HepG2 (cell line): ENCODE results near the gene PTPRD. TPM values are rescaled to one million over a fixed set of nuclear protein-coding genes. Genes with fewer than 3 reads are reported as not detected.

Source experiments
- ATAC-seq: fragments of 200-7000 bp; cut with Tn5 transposase; 3 replicates; pipeline ENCODE4 v1.9.1; 2020; ENCODE audit warnings: mild to moderate bottlenecking, moderate library complexity
- BruUV-seq: library from RNA; stranded (reverse); fragments of 400-500 nt; replicated peaks from 2 replicates; lab custom pipeline; 2021; lab: Mats Ljungman, UMichigan
- CTCF ChIA-PET: fragments of 300-600 bp; formaldehyde crosslinking; extraction: SDS; loops from one replicate; lab custom pipeline; 2021; ENCODE audit warnings: low total read pairs, inconsistent platforms, low intra/inter-chr PET ratio; lab: Yijun Ruan, JAX
- POLR2A ChIA-PET: fragments of 350-600 bp; sonication (Branson Sonifier 250); formaldehyde crosslinking; loops from one replicate; lab custom pipeline; 2020; ENCODE audit warnings: antibody characterized with exemption, inconsistent platforms; lab: Yijun Ruan, JAX
- DNase-seq: peaks from one replicate; pipeline ENCODE4 v3.0.0-alpha.2; 2015; ENCODE audit warnings: low spot score
- FAIRE-seq: peaks from 3 replicates; lab custom pipeline; 2011; peaks lifted over from hg19 to GRCh38; lab: Jason Lieb, UNC
- H2AFZ ChIP-seq: one replicate; pipeline ENCODE4 v1.6.1; 2011; ENCODE audit warnings: low read length, inconsistent platforms
- H3K27ac ChIP-seq: fragments of 300-600 bp; 3 replicates; pipeline ENCODE4 v1.8.0; 2011; ENCODE audit warnings: mixed run types, mild to moderate bottlenecking, mixed read lengths, low read length, inconsistent platforms; ENCODE audit not compliant: insufficient read depth; ENCODE audit errors: extremely low read length
- H3K27me3 ChIP-seq, 2 experiments: fragments of 200-600 bp in 1 of 2; 2 replicates in 1 of 2; 3 replicates in 1 of 2; pipeline versions ENCODE4 v1.6.0 to v1.8.0; 2011; ENCODE audit warnings: low read length in 2 of 2, mild to moderate bottlenecking in 2 of 2, moderate library complexity in 2 of 2, inconsistent platforms in 1 of 2; ENCODE audit not compliant: insufficient read depth in 2 of 2, control insufficient read depth in 1 of 2
- H3K36me3 ChIP-seq, 2 experiments: fragments of 200-600 bp in 1 of 2; replicated peaks in 1 of 2; 2 replicates in 1 of 2; 3 replicates in 1 of 2; pipeline versions ENCODE4 v1.5.1 to v1.8.0; 2011; ENCODE audit warnings: low read length in 2 of 2, inconsistent platforms in 1 of 2; ENCODE audit not compliant: insufficient read depth in 2 of 2, control insufficient read depth in 1 of 2
- H3K4me1 ChIP-seq: 2 replicates; pipeline ENCODE4 v1.5.1; 2012; ENCODE audit warnings: low read length, inconsistent platforms; ENCODE audit not compliant: insufficient read depth
- H3K4me2 ChIP-seq: 2 replicates; pipeline ENCODE4 v1.6.0; 2011; ENCODE audit warnings: low read depth, low read length, inconsistent platforms
- H3K4me3 ChIP-seq, 3 experiments: fragments of 200-600 bp in 1 of 3; sonication (generic), shearing (Covaris generic) in 1 of 3; replicated peaks in 1 of 3; 2 replicates each; pipeline ENCODE4 v1.5.1; 2011 to 2016; ENCODE audit warnings: low read length in 3 of 3, inconsistent platforms in 2 of 3, low read depth in 2 of 3, mild to moderate bottlenecking in 2 of 3, control low read depth in 1 of 3, mixed read lengths in 1 of 3; ENCODE audit not compliant: insufficient read depth in 1 of 3
- H3K79me2 ChIP-seq: one replicate; pipeline ENCODE4 v1.6.1; 2011; ENCODE audit warnings: low read length, inconsistent platforms; ENCODE audit not compliant: insufficient read depth
- H3K9ac ChIP-seq: 2 replicates; pipeline ENCODE4 v1.6.0; 2011; ENCODE audit warnings: mild to moderate bottlenecking, low read depth, low read length, inconsistent platforms; ENCODE audit not compliant: insufficient read depth
- H3K9me3 ChIP-seq: 2 replicates; pipeline ENCODE4 v1.5.1; 2012; ENCODE audit warnings: mild to moderate bottlenecking, low read length
- H4K20me1 ChIP-seq: 2 replicates; pipeline ENCODE4 v1.6.0; 2011; ENCODE audit warnings: inconsistent platforms, mild to moderate bottlenecking, low read length, moderate library complexity; ENCODE audit not compliant: insufficient read depth
- ARHGAP35 ChIP-seq: sonication (generic); formaldehyde crosslinking; IDR thresholded peaks from 2 replicates; pipeline ENCODE4 v1.9.0; 2022; ENCODE audit warnings: mild to moderate bottlenecking, inconsistent platforms, moderate library complexity, missing genetic modification reagents, borderline replicate concordance
- KLF13 ChIP-seq: sonication (generic); formaldehyde crosslinking; IDR thresholded peaks from 2 replicates; pipeline ENCODE4 v1.4.0; 2020; ENCODE audit warnings: mild to moderate bottlenecking, missing genetic modification reagents
- ONECUT2 ChIP-seq: sonication (generic); formaldehyde crosslinking; IDR thresholded peaks from 2 replicates; pipeline ENCODE4 v1.4.0; 2020; ENCODE audit warnings: missing genetic modification reagents
- SKI ChIP-seq: fragments of 450-650 bp; IDR thresholded peaks from one replicate; pipeline ENCODE4 v1.6.1; 2018; ENCODE audit warnings: mild to moderate bottlenecking; ENCODE audit not compliant: partially characterized antibody
- TCF12 ChIP-seq, 2 experiments: fragments of 450-650 bp in 1 of 2; sonication (generic) in 1 of 2; formaldehyde crosslinking in 1 of 2; IDR thresholded peaks; 2 replicates each; pipeline versions ENCODE4 v1.6.1 to v1.8.0; 2017 to 2022; ENCODE audit warnings: antibody characterized with exemption in 1 of 2, mild to moderate bottlenecking in 1 of 2, missing genetic modification reagents in 1 of 2, moderate library complexity in 1 of 2
- U2AF2 ChIP-seq: fragments of 200-400 bp; formaldehyde crosslinking; IDR thresholded peaks from 2 replicates; pipeline ENCODE4 v1.6.1; 2017; ENCODE audit warnings: low read depth, mild to moderate bottlenecking, low read length
- ZNF205 ChIP-seq: IDR thresholded peaks from 2 replicates; pipeline ENCODE4 v1.6.1; 2018; ENCODE audit warnings: missing biosample characterization, missing genetic modification reagents
- ZNF260 ChIP-seq: sonication (generic); formaldehyde crosslinking; IDR thresholded peaks from 2 replicates; pipeline ENCODE4 v1.4.0; 2020; ENCODE audit warnings: missing genetic modification reagents, low read depth, mild to moderate bottlenecking, borderline replicate concordance
- ZNF264 ChIP-seq: sonication (generic); formaldehyde crosslinking; IDR thresholded peaks from 2 replicates; pipeline ENCODE4 v1.4.0; 2020; ENCODE audit warnings: missing genetic modification reagents
- ZNF282 ChIP-seq: fragments of 450-650 bp; IDR thresholded peaks from 2 replicates; pipeline ENCODE4 v1.6.1; 2018; ENCODE audit not compliant: partially characterized antibody
- ZNF775 ChIP-seq: sonication (generic); formaldehyde crosslinking; IDR thresholded peaks from 2 replicates; pipeline ENCODE4 v1.4.0; 2020; ENCODE audit warnings: missing genetic modification reagents, mild to moderate bottlenecking, moderate library complexity, borderline replicate concordance
- WGBS: methylation state at CpG from one replicate; pipeline ENCODE4 v1.1.6; 2017; ENCODE audit warnings: low lambda C conversion rate; 5-methylcytosine and 5-hydroxymethylcytosine counted together
- in situ Hi-C: cut with HindIII; loops from 2 replicates; pipeline ENCODE4 v1.10.0; 2017; ENCODE audit warnings: low pct_unique_long_range_greater_than_20kb; ENCODE audit not compliant: extremely low pct_ligation_motif_present
- intact Hi-C: fragments of 100-400 bp; cut with micrococcal nuclease; formaldehyde crosslinking; loops from one replicate; pipeline ENCODE4 v1.10.0; 2022; ENCODE audit not compliant: unreplicated experiment
- polyA plus RNA-seq, 8 experiments: library from polyadenylated mRNA; depleted of rRNA in 3 of 8; stranded (reverse) in 7 of 8; unstranded in 1 of 8; fragments of >200 nt; fragmentation: Illumina TruSeq in 4 of 8; extraction: Trizol in 4 of 8; gene quantifications; 2 replicates each; pipeline versions ENCODE4 v1.2.1 to v1.2.3, GENCODE V29; 2011 to 2016; ENCODE audit warnings: low read depth in 4 of 8, missing spikeins in 1 of 8, mixed read lengths in 1 of 8; ENCODE audit not compliant: insufficient read depth in 1 of 8
- total RNA-seq, 5 experiments: library from RNA; depleted of rRNA; stranded (reverse); fragments of >200 nt; fragmentation: Illumina TruSeq; extraction: Trizol; gene quantifications; 2 replicates each; pipeline ENCODE4 v1.2.3, GENCODE V29; 2016; ENCODE audit warnings: low read depth in 1 of 5
- TF ChIP-seq, protein P1 (sequence below): sonication (generic); formaldehyde crosslinking; IDR thresholded peaks from 2 replicates; pipeline ENCODE4 v1.5.0; 2020; ENCODE audit warnings: missing genetic modification reagents
- TF ChIP-seq, protein P2 (sequence below): sonication (generic); formaldehyde crosslinking; IDR thresholded peaks from 2 replicates; pipeline ENCODE4 v1.4.0; 2020; ENCODE audit warnings: missing genetic modification reagents, mild to moderate bottlenecking, borderline replicate concordance
- TF ChIP-seq, protein P3 (sequence below): sonication (generic); formaldehyde crosslinking; IDR thresholded peaks from 2 replicates; pipeline ENCODE4 v1.9.0; 2021; ENCODE audit warnings: missing genetic modification reagents, borderline replicate concordance

The PTPRD gene
- total and polyA plus RNA-seq, 2 of the 13 experiments (the other 11 are each of a cell fraction or from before 2014, with no cell fraction given) = 0.05 TPM; not detected in 1

DNA sequence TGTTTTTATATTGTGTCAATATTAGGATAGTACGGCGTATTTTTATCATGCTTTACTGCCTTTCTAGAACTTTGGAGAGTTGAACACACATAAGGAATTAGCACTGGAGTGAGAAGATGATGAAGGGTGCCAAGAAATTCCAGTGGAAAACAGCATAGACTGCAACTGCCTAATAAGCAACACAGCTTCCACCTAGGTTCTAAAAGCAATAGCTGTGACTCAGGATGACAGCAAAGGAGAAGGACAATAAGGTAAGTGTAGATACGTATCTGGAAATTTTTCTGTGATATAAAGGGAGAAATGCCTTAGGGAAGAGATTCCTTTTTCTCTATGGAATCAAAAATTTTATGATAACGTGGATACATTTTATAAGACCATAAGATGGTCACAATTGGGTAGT is 7.4 kb downstream of the PTPRD start (continued):
- TF ChIP-seq, protein P1, sequence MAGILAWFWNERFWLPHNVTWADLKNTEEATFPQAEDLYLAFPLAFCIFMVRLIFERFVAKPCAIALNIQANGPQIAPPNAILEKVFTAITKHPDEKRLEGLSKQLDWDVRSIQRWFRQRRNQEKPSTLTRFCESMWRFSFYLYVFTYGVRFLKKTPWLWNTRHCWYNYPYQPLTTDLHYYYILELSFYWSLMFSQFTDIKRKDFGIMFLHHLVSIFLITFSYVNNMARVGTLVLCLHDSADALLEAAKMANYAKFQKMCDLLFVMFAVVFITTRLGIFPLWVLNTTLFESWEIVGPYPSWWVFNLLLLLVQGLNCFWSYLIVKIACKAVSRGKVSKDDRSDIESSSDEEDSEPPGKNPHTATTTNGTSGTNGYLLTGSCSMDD (CRISPR knock-in tag) = no peak
- no peak for TF ChIP-seq KLF13
- TF ChIP-seq SKI = no peak
- no peak for TF ChIP-seq ZNF264 (CRISPR knock-in tag)

DNA sequence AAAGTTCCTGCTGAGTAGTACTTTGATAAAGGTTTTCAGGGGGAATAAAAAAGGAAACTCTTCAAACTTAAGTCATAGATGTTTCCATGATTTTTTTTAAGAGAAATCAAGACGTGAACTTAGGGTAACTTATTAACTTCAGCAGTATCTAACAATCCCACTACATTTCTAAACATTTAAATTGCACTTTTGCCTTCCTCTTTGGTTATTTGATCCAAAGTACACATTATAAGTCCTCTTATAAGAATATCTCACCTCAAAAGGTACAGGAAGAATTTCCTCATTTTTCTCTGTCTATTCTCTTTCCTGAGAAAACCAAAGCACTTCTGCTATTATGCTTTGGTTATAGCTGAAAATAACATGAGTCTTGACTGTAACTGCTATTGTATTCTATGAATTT is 7.9 kb downstream of the PTPRD start:
- Histone ChIP-seq H3K9ac (no peak overlapping the region), H3K4me3 (no peak overlapping the region), H3K27me3 (no peaks in the 10 kb centered on the region), H3K4me2 (no peak overlapping the region), H4K20me1 (no peaks in the 10 kb centered on the region), H3K27ac (no peak overlapping the region), H3K9me3 (no peaks in the 10 kb centered on the region), H3K4me1 (no peaks in the 10 kb centered on the region), H3K36me3 (no peaks in the 10 kb centered on the region)
- 3% methylated on average over 1 of the region's 1 CpG for WGBS
- intact Hi-C loops = no loop called here
- ATAC-seq = no peak
- no peak for DNase-seq
- BruUV-seq = no TSS peak
- ChIA-PET POLR2A (no interaction called here), CTCF (no interaction called here)
- in situ Hi-C loops = no loop called here
- FAIRE-seq = no peak
- TF ChIP-seq ZNF205 (no peak), ZNF282 (no peak), U2AF2 (no peak), ZNF775 (CRISPR knock-in tag) (no peak), ONECUT2 (CRISPR knock-in tag) (no peak), ARHGAP35 (CRISPR knock-in tag) (no peak), TCF12 (IDR thresholded peaks at IDR 0.05) (no peak), TCF12 (CRISPR knock-in tag; IDR thresholded peaks at IDR 0.05) (no peak), ZNF260 (CRISPR knock-in tag) (no peak)
- TF ChIP-seq, protein P2, sequence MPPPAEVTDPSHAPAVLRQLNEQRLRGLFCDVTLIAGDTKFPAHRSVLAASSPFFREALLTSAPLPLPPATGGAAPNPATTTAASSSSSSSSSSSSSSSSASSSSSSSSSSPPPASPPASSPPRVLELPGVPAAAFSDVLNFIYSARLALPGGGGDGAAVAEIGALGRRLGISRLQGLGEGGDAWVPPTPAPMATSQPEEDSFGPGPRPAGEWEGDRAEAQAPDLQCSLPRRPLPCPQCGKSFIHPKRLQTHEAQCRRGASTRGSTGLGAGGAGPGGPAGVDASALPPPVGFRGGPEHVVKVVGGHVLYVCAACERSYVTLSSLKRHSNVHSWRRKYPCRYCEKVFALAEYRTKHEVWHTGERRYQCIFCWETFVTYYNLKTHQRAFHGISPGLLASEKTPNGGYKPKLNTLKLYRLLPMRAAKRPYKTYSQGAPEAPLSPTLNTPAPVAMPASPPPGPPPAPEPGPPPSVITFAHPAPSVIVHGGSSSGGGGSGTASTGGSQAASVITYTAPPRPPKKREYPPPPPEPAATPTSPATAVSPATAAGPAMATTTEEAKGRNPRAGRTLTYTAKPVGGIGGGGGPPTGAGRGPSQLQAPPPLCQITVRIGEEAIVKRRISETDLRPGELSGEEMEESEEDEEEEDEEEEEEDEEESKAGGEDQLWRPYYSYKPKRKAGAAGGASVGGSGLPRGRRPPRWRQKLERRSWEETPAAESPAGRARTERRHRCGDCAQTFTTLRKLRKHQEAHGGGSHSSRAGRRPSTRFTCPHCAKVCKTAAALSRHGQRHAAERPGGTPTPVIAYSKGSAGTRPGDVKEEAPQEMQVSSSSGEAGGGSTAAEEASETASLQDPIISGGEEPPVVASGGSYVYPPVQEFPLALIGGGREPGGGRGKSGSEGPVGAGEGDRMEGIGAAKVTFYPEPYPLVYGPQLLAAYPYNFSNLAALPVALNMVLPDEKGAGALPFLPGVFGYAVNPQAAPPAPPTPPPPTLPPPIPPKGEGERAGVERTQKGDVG (CRISPR knock-in tag) = no peak
- TF ChIP-seq, protein P3, sequence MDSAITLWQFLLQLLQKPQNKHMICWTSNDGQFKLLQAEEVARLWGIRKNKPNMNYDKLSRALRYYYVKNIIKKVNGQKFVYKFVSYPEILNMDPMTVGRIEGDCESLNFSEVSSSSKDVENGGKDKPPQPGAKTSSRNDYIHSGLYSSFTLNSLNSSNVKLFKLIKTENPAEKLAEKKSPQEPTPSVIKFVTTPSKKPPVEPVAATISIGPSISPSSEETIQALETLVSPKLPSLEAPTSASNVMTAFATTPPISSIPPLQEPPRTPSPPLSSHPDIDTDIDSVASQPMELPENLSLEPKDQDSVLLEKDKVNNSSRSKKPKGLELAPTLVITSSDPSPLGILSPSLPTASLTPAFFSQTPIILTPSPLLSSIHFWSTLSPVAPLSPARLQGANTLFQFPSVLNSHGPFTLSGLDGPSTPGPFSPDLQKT (CRISPR knock-in tag) = no peak
- TF ChIP-seq, all 625 proteins: peak for 0
- Histone ChIP-seq H2AFZ (no peak overlapping the region), H3K79me2 (no peaks in the 10 kb centered on the region)
